HEK293 (cell line): ENCODE measurements around the gene TMEM255B.

Source experiments
- CTCF ChIA-PET: fragments of 350-600 bp; formaldehyde crosslinking; extraction: SDS; loops from one replicate; lab custom pipeline; 2021; ENCODE audit warnings: antibody characterized with exemption; lab: Yijun Ruan, JAX
- POLR2A ChIA-PET: fragments of 300-600 bp; formaldehyde crosslinking; extraction: SDS; loops from one replicate; lab custom pipeline; 2020; ENCODE audit warnings: antibody characterized with exemption, inconsistent platforms; lab: Yijun Ruan, JAX
- H3K27ac ChIP-seq: fragments of 200-500 bp; sonication (Bioruptor generic); 2 replicates; pipeline ENCODE4 v1.5.1; 2014; ENCODE audit warnings: low read depth, low read length, control low read depth, inconsistent platforms; ENCODE audit errors: extremely low read depth
- H3K36me3 ChIP-seq, 2 experiments: fragments of 200-500 bp in 1 of 2; sonication (Bioruptor generic) in 1 of 2; 1 replicate in 1 of 2; 2 replicates in 1 of 2; pipeline ENCODE4 v1.5.1; 2014 to 2017; ENCODE audit warnings: inconsistent platforms in 2 of 2, low read length in 2 of 2; ENCODE audit not compliant: control insufficient read depth in 2 of 2, insufficient read depth in 1 of 2
- H3K4me1 ChIP-seq: fragments of 200-500 bp; sonication (Bioruptor generic); 2 replicates; pipeline ENCODE4 v1.5.1; 2014; ENCODE audit warnings: mild to moderate bottlenecking, low read length, inconsistent platforms; ENCODE audit not compliant: control insufficient read depth, insufficient read depth
- H3K4me3 ChIP-seq: 2 replicates; pipeline ENCODE4 v1.5.1; 2011; ENCODE audit warnings: low read depth, mild to moderate bottlenecking, control low read depth, low read length, moderate library complexity
- H3K9me3 ChIP-seq: fragments of 200-500 bp; sonication (Bioruptor generic); 2 replicates; pipeline ENCODE4 v1.5.1; 2014; ENCODE audit warnings: low read depth, low read length, inconsistent platforms; ENCODE audit not compliant: control insufficient read depth, insufficient read depth
- EGR2 ChIP-seq: fragments of 450-650 bp; formaldehyde crosslinking; IDR thresholded peaks from 2 replicates; pipeline ENCODE4 v1.5.1; 2016; ENCODE audit warnings: low read depth, missing biosample characterization, missing genetic modification characterization
- FEZF1 ChIP-seq: fragments of 450-650 bp; formaldehyde crosslinking; IDR thresholded peaks from 2 replicates; pipeline ENCODE4 v1.5.1; 2016; ENCODE audit warnings: missing biosample characterization, missing genetic modification characterization
- GLI2 ChIP-seq: fragments of 450-650 bp; formaldehyde crosslinking; IDR thresholded peaks from 2 replicates; pipeline ENCODE4; 2017; ENCODE audit warnings: missing biosample characterization, missing genetic modification characterization, low read depth, borderline replicate concordance
- GLIS1 ChIP-seq: fragments of 450-650 bp; formaldehyde crosslinking; IDR thresholded peaks from 2 replicates; pipeline ENCODE4 v1.5.1; 2016; ENCODE audit warnings: missing biosample characterization, missing genetic modification characterization
- REPIN1 ChIP-seq: fragments of 450-650 bp; formaldehyde crosslinking; IDR thresholded peaks from 2 replicates; pipeline ENCODE4 v1.5.1; 2017; ENCODE audit warnings: missing biosample characterization, missing genetic modification characterization, low read depth
- ZBTB48 ChIP-seq: fragments of 450-650 bp; formaldehyde crosslinking; IDR thresholded peaks from 2 replicates; pipeline ENCODE4 v1.5.1; 2016; ENCODE audit warnings: missing biosample characterization, missing genetic modification characterization
- ZNF155 ChIP-seq: fragments of 450-650 bp; formaldehyde crosslinking; IDR thresholded peaks from 2 replicates; pipeline ENCODE4 v1.5.1; 2016; ENCODE audit warnings: missing biosample characterization, missing genetic modification characterization
- ZNF169 ChIP-seq: fragments of 450-650 bp; formaldehyde crosslinking; IDR thresholded peaks from 2 replicates; pipeline ENCODE4 v1.5.1; 2016; ENCODE audit warnings: missing biosample characterization, missing genetic modification characterization
- ZNF335 ChIP-seq: fragments of 450-650 bp; formaldehyde crosslinking; conservative IDR thresholded peaks from 2 replicates; pipeline ENCODE4 v1.5.1; 2016; ENCODE audit warnings: missing biosample characterization, missing genetic modification characterization
- ZNF354C ChIP-seq: fragments of 450-650 bp; formaldehyde crosslinking; IDR thresholded peaks from 2 replicates; pipeline ENCODE4 v1.5.1; 2016; ENCODE audit warnings: missing biosample characterization, missing genetic modification characterization, low read depth, borderline replicate concordance
- ZNF37A ChIP-seq: fragments of 450-650 bp; IDR thresholded peaks from 2 replicates; pipeline ENCODE4 v1.5.1; 2018; ENCODE audit warnings: missing biosample characterization, missing genetic modification characterization
- ZNF416 ChIP-seq: fragments of 450-650 bp; formaldehyde crosslinking; IDR thresholded peaks from 2 replicates; pipeline ENCODE4 v1.5.1; 2016; ENCODE audit warnings: missing biosample characterization, missing genetic modification characterization
- ZNF473 ChIP-seq: fragments of 450-650 bp; formaldehyde crosslinking; IDR thresholded peaks from 2 replicates; pipeline ENCODE4 v1.5.1; 2017; ENCODE audit warnings: missing biosample characterization, missing genetic modification characterization
- ZNF549 ChIP-seq: fragments of 450-650 bp; IDR thresholded peaks from 2 replicates; pipeline ENCODE4 v1.5.1; 2018; ENCODE audit warnings: missing biosample characterization, missing genetic modification characterization, mild to moderate bottlenecking, inconsistent platforms, moderate library complexity
- ZNF600 ChIP-seq: fragments of 450-650 bp; formaldehyde crosslinking; IDR thresholded peaks from 2 replicates; pipeline ENCODE4 v1.5.1; 2016; ENCODE audit warnings: missing biosample characterization, missing genetic modification characterization
- ZNF660 ChIP-seq: fragments of 450-650 bp; IDR thresholded peaks from 2 replicates; pipeline ENCODE4 v1.5.1; 2018; ENCODE audit warnings: missing biosample characterization, mild to moderate bottlenecking, missing genetic modification characterization
- ZNF701 ChIP-seq: fragments of 450-650 bp; formaldehyde crosslinking; IDR thresholded peaks from 2 replicates; pipeline ENCODE4 v1.5.1; 2016; ENCODE audit warnings: missing biosample characterization, missing genetic modification characterization
- ZNF830 ChIP-seq: fragments of 450-650 bp; IDR thresholded peaks from 2 replicates; pipeline ENCODE4 v1.5.0; 2018; ENCODE audit warnings: missing biosample characterization, missing genetic modification characterization, low read depth, mild to moderate bottlenecking, moderate library complexity
- ZNF843 ChIP-seq: fragments of 450-650 bp; formaldehyde crosslinking; IDR thresholded peaks from 2 replicates; pipeline ENCODE4 v1.5.1; 2016; ENCODE audit warnings: missing biosample characterization, missing genetic modification characterization
- TF ChIP-seq, protein P1 (sequence below): fragments of 450-650 bp; formaldehyde crosslinking; IDR thresholded peaks from 2 replicates; pipeline ENCODE4 v1.5.1; 2016; ENCODE audit warnings: missing biosample characterization, missing genetic modification characterization
- TF ChIP-seq, protein P2 (sequence below): fragments of 450-650 bp; formaldehyde crosslinking; IDR thresholded peaks from 2 replicates; pipeline ENCODE4 v1.5.1; 2017; ENCODE audit warnings: missing biosample characterization, missing genetic modification characterization

The TMEM255B gene

DNA sequence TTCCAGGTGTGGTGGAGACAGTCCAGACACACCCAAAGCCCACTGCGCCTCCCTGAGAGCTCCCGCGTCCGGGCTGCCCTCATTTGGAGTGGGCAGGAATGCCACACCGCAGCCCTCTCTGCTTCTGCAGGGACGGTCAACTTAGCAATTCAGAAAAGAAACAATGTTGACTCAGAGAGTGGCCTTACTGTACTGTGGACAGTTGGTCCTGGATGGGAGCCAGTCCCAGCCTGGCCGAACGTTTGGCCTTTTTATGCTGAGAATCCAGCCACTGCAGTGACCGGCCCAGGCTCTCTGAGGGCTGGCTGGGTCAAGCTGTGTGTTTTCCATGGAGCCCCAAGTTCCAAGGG lies 97.7 kb downstream of the TMEM255B start:
- TF ChIP-seq ZNF169 (tag by site-specific recombination) = no peak
- TF ChIP-seq ZNF549 = no peak
- no peak for TF ChIP-seq ZNF701
- no peak for TF ChIP-seq ZNF335 (tag by site-specific recombination)
- TF ChIP-seq ZNF600 (tag by site-specific recombination) = no peak
- no peak for TF ChIP-seq EGR2
- TF ChIP-seq ZNF660 (tag by site-specific recombination) = no peak
- TF ChIP-seq, protein P1, sequence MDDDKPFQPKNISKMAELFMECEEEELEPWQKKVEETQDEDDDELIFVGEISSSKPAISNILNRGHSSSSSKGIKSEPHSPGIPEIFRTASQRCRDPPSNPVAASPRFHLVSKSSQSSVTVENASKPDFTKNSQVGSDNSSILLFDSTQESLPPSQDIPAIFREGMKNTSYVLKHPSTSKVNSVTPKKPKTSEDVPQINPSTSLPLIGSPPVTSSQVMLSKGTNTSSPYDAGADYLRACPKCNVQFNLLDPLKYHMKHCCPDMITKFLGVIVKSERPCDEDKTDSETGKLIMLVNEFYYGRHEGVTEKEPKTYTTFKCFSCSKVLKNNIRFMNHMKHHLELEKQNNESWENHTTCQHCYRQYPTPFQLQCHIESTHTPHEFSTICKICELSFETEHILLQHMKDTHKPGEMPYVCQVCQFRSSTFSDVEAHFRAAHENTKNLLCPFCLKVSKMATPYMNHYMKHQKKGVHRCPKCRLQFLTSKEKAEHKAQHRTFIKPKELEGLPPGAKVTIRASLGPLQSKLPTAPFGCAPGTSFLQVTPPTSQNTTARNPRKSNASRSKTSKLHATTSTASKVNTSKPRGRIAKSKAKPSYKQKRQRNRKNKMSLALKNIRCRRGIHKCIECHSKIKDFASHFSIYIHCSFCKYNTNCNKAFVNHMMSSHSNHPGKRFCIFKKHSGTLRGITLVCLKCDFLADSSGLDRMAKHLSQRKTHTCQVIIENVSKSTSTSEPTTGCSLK (tag by site-specific recombination) = no peak
- TF ChIP-seq ZNF843 (tag by site-specific recombination) = no peak
- no peak for TF ChIP-seq GLIS1
- TF ChIP-seq, protein P2, sequence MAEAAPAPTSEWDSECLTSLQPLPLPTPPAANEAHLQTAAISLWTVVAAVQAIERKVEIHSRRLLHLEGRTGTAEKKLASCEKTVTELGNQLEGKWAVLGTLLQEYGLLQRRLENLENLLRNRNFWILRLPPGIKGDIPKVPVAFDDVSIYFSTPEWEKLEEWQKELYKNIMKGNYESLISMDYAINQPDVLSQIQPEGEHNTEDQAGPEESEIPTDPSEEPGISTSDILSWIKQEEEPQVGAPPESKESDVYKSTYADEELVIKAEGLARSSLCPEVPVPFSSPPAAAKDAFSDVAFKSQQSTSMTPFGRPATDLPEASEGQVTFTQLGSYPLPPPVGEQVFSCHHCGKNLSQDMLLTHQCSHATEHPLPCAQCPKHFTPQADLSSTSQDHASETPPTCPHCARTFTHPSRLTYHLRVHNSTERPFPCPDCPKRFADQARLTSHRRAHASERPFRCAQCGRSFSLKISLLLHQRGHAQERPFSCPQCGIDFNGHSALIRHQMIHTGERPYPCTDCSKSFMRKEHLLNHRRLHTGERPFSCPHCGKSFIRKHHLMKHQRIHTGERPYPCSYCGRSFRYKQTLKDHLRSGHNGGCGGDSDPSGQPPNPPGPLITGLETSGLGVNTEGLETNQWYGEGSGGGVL = no peak
- TF ChIP-seq GLI2 (tag by site-specific recombination) = no peak
- TF ChIP-seq ZNF155 = no peak
- no peak for TF ChIP-seq ZNF416 (tag by site-specific recombination)
- no peak for TF ChIP-seq ZNF37A (tag by site-specific recombination)
- TF ChIP-seq ZNF354C (tag by site-specific recombination) = no peak
- Histone ChIP-seq H3K9me3 (no peaks in the 10 kb centered on the region), H3K36me3 (peaks cover 0 to 16% of the 10 kb centered on the region in 2 experiments; a peak in 1 of 3 replicates), H3K4me3 (no peak overlapping the region), H3K4me1 (peaks cover 3% of the 10 kb centered on the region; the same call in 1 of the 2 replicates), H3K27ac (no peak overlapping the region)
- CTCF ChIA-PET = no interaction called here
- POLR2A ChIA-PET = no interaction called here

DNA sequence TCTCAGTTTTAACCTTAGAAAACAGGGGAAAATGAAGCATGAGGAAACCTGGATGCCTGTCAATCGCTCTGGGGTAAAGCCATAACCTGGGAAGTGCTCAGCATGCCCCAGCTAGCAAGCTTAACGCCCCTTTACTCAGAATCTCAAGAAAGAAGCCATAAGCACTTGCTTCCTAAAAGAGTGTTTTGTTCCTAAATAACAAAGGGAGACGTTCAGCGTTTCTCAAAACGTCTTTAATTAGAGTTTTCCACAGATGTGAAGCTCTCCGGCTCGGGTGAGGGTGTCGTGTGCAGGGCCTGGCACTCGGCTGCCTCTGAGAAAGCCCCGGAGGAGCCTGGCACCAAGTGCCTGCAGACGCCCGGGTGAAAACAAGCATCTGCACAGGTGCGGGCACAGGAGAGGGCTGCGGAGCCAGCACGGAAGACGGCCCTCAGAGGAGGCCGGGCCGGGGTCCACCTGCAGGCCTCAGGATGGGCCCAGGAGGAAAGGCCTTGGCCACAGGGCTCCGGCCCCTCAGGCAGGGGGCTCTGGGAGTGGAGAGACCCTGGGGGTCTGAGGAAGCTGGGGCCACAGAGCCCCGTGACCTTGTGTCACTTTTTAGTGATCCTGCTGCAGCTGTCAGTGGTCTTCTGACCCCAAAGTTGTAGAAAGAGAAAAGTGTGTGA lies 98.6 kb downstream of the TMEM255B start:
- no peak overlapping the region for H3K4me3 ChIP-seq
- H3K27ac ChIP-seq = no peak overlapping the region
- TF ChIP-seq REPIN1 (tag by site-specific recombination) = no peak
- TF ChIP-seq ZNF830 = no peak
- TF ChIP-seq ZNF473 (tag by site-specific recombination) = no peak
- TF ChIP-seq ZBTB48 (tag by site-specific recombination) = no peak
- TF ChIP-seq FEZF1 (tag by site-specific recombination) = no peak
- TF ChIP-seq ZNF600 (tag by site-specific recombination) = 0 out of 2 replicates have a peak, but pooled peaks have one; percentile 18
- H3K4me1 ChIP-seq = peaks cover 3% of the 10 kb centered on the region; the same call in 1 of the 2 replicates
- POLR2A ChIA-PET = no interaction called here
- H3K9me3 ChIP-seq = no peaks in the 10 kb centered on the region
- H3K36me3 ChIP-seq = peaks cover 0 to 16% of the 10 kb centered on the region in 2 experiments; a peak in 1 of 3 replicates
- CTCF ChIA-PET = no interaction called here
